HG02642 (cell line): ENCODE measurements around the gene USP34.
"Not testable (repeated sequence)": the region's sequence is repeated elsewhere in the genome, so short reads cannot be mapped to it uniquely, and the experiment has no call there.

Experiments
- ATAC-seq: cut with Tn5 transposase; IDR thresholded peaks from one replicate; pipeline ENCODE4 v1.9.1; 2021; ENCODE audit warnings: mild to moderate bottlenecking; ENCODE audit not compliant: unreplicated experiment, poor library complexity

USP34 gene

GRCh38 chr2:61165946-61166345 lies 304.9 kb downstream of the USP34 start:
- no peak for ATAC-seq

GRCh38 chr2:61165082-61165481 lies 305.8 kb downstream of the USP34 start:
- ATAC-seq: not testable (repeated sequence)

- no peak for ATAC-seq
Measured at GRCh38 chr2:61162721-61163120, 308.2 kb downstream of the USP34 start.

- ATAC-seq: no peak
Measured at GRCh38 chr2:61161888-61162287, 309.0 kb downstream of the USP34 start, which contains the start of gene C2orf74. TSS of gene C2orf74 (plus strand) at chr2:61162188. CDS start at chr2:61162515, 327 bp downstream.

GRCh38 chr2:61158356-61158955 lies 312.4 kb downstream of the USP34 start:
- no peak for ATAC-seq

- ATAC-seq: no peak
Measured at GRCh38 chr2:61157371-61158003, 313.4 kb downstream of the USP34 start.

GRCh38 chr2:61151436-61151835 lies 319.5 kb downstream of the USP34 start:
- no peak for ATAC-seq

GRCh38 chr2:61149074-61149473 lies 321.8 kb downstream of the USP34 start:
- no peak for ATAC-seq

- not testable (repeated sequence) for ATAC-seq
Measured at GRCh38 chr2:61148091-61148490, 322.8 kb downstream of the USP34 start.

- ATAC-seq: no peak
Measured at GRCh38 chr2:61145990-61146389, 324.9 kb downstream of the USP34 start.

- peak; percentile 94 for ATAC-seq
Measured at GRCh38 chr2:61144697-61145268, 326.1 kb downstream of the USP34 start.

GRCh38 chr2:61141151-61141550 lies 329.7 kb downstream of the USP34 start:
- no peak for ATAC-seq

GRCh38 chr2:61138859-61139258 lies 332.0 kb downstream of the USP34 start:
- no peak for ATAC-seq
